Stimulated activated CD8-positive, alpha-beta memory T cell treated with anti-CD3 and anti-CD28 coated beads, Interleukin-4, amount 100 ng/mL, for 24 hours (primary cell): Measurements from ENCODE around the gene RBM17.
A peak's percentile ranks its signal among the peaks of the same experiment; 100 is the strongest.
"Not testable (repeated sequence)": the region's sequence is repeated elsewhere in the genome, so short reads cannot be mapped to it uniquely, and the experiment has no call there.

Experiments
- DNase-seq: peaks from one replicate; pipeline ENCODE4 v3.0.0-alpha.2; 2020; ENCODE audit warnings: low read depth

Gene RBM17

GRCh38 chr10:6088721-6089333 is at the start of gene RBM17:
RBM17 (plus strand) TSS chr10:6089034; CDS start chr10:6097066, 8,032 bp downstream.
- DNase-seq = peak; percentile 94

- no peak for DNase-seq
Measured at GRCh38 chr10:6039711-6040110, 49.1 kb upstream of the RBM17 start.

GRCh38 chr10:6040205-6040604 is 48.6 kb upstream of the RBM17 start:
- DNase-seq = no peak

- not testable (repeated sequence) for DNase-seq
Measured at GRCh38 chr10:6043377-6043776, 45.5 kb upstream of the RBM17 start.

- DNase-seq = no peak
Measured at GRCh38 chr10:6044060-6044459, 44.8 kb upstream of the RBM17 start.

- DNase-seq = no peak
Measured at GRCh38 chr10:6044751-6045313, 44.0 kb upstream of the RBM17 start.

GRCh38 chr10:6045314-6045848 is 43.5 kb upstream of the RBM17 start:
- no peak for DNase-seq

- no peak for DNase-seq
Measured at GRCh38 chr10:6045878-6046772, 42.7 kb upstream of the RBM17 start.

- no peak for DNase-seq
Measured at GRCh38 chr10:6046773-6047611, 41.8 kb upstream of the RBM17 start.

- DNase-seq = no peak
Measured at GRCh38 chr10:6047847-6048246, 41.0 kb upstream of the RBM17 start.

- DNase-seq = no peak
Measured at GRCh38 chr10:6048281-6049030, 40.4 kb upstream of the RBM17 start.

- DNase-seq = no peak
Measured at GRCh38 chr10:6049031-6049400, 39.8 kb upstream of the RBM17 start.

GRCh38 chr10:6050801-6051445 is 37.9 kb upstream of the RBM17 start:
- peak; percentile 82 for DNase-seq

- DNase-seq = peak; percentile 67
Measured at GRCh38 chr10:6052247-6053221, 36.3 kb upstream of the RBM17 start.

GRCh38 chr10:6053303-6053702 is 35.5 kb upstream of the RBM17 start:
- DNase-seq = no peak

- no peak for DNase-seq
Measured at GRCh38 chr10:6053816-6054631, 34.8 kb upstream of the RBM17 start.

GRCh38 chr10:6054884-6055283 is 34.0 kb upstream of the RBM17 start:
- no peak for DNase-seq

GRCh38 chr10:6055929-6056328 is 32.9 kb upstream of the RBM17 start:
- no peak for DNase-seq
